Karpas-422 (cell line): Measurements from ENCODE around the gene ADAP1. TPM values are rescaled to one million over a fixed set of nuclear protein-coding genes. Genes with fewer than 3 reads are reported as not detected.

Experiments
- DNase-seq: peaks from one replicate; pipeline ENCODE4 v3.0.0-alpha.2; 2015
- H2AFZ ChIP-seq: fragments of 200-600 bp; sonication (generic); 2 replicates; pipeline ENCODE4 v1.6.1; 2014; ENCODE audit warnings: antibody characterized with exemption, low read length, mixed read lengths
- H3K27ac ChIP-seq: fragments of 200-600 bp; sonication (generic); 2 replicates; pipeline ENCODE4 v1.5.1; 2014; ENCODE audit warnings: mild to moderate bottlenecking, low read length, moderate library complexity
- H3K27me3 ChIP-seq: fragments of 200-600 bp; sonication (generic); 2 replicates; pipeline ENCODE4 v1.6.1; 2014; ENCODE audit warnings: low read length, mixed read lengths
- H3K36me3 ChIP-seq: fragments of 200-600 bp; sonication (generic); 2 replicates; pipeline ENCODE4 v1.6.1; 2014; ENCODE audit warnings: low read length, mixed read lengths; ENCODE audit not compliant: insufficient read depth
- H3K4me1 ChIP-seq: fragments of 200-600 bp; sonication (generic); 2 replicates; pipeline ENCODE4 v1.6.1; 2014; ENCODE audit warnings: mild to moderate bottlenecking, low read length, mixed read lengths
- H3K4me2 ChIP-seq: fragments of 200-600 bp; sonication (generic); 2 replicates; pipeline ENCODE4 v1.6.1; 2014; ENCODE audit warnings: low read length, low read depth, mild to moderate bottlenecking; ENCODE audit not compliant: poor library complexity, severe bottlenecking
- H3K4me3 ChIP-seq: fragments of 200-600 bp; sonication (generic); 2 replicates; pipeline ENCODE4 v1.5.1; 2014; ENCODE audit warnings: mild to moderate bottlenecking, antibody characterized with exemption, low read length, mixed read lengths
- H3K79me2 ChIP-seq: fragments of 200-600 bp; sonication (generic); 2 replicates; pipeline ENCODE4 v1.6.1; 2014; ENCODE audit warnings: mild to moderate bottlenecking, low read length, mixed read lengths
- H3K9ac ChIP-seq: fragments of 200-600 bp; sonication (generic); 2 replicates; pipeline ENCODE4 v1.6.0; 2014; ENCODE audit warnings: low read length
- H3K9me2 ChIP-seq: fragments of 200-600 bp; sonication (generic), shearing (Covaris generic); replicated peaks from 2 replicates; pipeline ENCODE4 v1.6.0; 2014; ENCODE audit warnings: mild to moderate bottlenecking, low read length, moderate library complexity; ENCODE audit not compliant: insufficient read depth
- H3K9me3 ChIP-seq: fragments of 300-700, 200-600 bp; sonication (generic); 2 replicates; pipeline ENCODE4 v1.6.1; 2014; ENCODE audit warnings: low read length, mixed read lengths
- H4K20me1 ChIP-seq: fragments of 200-600 bp; sonication (generic); 2 replicates; pipeline ENCODE4 v1.6.1; 2014; ENCODE audit warnings: mild to moderate bottlenecking, antibody characterized with exemption, low read length, low read depth; ENCODE audit not compliant: insufficient read depth
- total RNA-seq: library from RNA; depleted of rRNA; stranded (reverse); fragments of >200 nt; shearing (Covaris generic); gene quantifications from 2 replicates; pipeline ENCODE4 v1.2.3, GENCODE V29; 2014; ENCODE audit warnings: low replicate concordance

ADAP1 gene
- total RNA-seq, 1 experiment from 2014 or later = not detected

DNA sequence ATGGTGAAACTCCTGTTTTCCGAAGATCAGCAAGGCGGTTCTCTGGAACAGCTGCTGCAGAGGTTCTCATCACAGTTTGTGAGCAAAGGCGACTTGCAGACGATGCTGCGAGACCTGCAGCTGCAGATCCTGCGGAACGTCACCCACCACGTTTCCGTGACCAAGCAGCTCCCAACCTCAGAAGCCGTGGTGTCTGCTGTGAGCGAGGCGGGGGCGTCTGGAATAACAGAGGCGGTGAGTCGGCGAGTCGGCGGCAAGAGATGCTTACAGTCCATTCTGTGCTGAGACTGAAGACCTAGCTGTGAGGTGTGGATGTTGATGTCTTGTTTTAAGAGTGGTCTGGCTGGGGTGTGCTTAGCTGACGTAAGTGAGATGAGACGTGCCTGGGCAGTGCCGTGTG is 94.3 kb downstream of the ADAP1 start:
- Histone ChIP-seq H3K9ac (no peak overlapping the region), H3K36me3 (peaks cover 11% of the 10 kb centered on the region; the same call in 1 of the 2 replicates)

DNA sequence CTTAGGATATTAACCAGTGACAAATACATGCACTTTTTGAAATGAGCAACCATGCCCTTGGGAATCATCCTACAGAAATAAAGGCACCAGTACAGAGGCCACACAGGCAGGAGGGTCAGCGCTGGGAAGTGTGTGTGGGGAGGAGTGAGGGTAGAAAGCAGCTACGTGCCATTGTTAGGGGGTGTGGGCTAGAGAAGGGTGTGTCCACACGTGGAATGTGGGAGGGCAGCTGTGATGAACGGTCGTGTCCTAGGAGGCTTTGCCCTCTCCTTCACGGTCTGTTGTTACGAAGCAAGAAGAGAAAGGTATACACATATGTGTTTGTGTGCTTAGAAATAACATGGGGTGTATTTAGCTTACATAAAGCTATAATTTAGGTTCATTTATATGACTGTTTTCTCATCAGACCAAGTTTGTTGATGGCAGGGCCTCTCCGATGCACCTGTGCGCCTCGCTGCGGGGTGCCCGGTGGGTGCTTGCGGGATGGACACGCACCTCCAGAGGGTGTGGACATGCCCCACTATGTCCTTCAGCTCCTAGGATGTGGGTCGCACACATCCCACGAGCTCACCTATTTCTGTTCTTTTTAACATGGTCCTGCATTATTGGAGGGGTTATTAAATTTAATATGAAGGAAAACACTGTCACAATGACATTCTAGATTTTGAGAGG is 95.0 kb downstream of the ADAP1 start:
- Histone ChIP-seq H3K27me3 (no peaks in the 10 kb centered on the region), H3K79me2 (no peaks in the 10 kb centered on the region), H3K36me3 (peaks cover 11% of the 10 kb centered on the region; the same call in 1 of the 2 replicates), H4K20me1 (no peaks in the 10 kb centered on the region), H3K27ac (no peak overlapping the region), H3K4me2 (no peak overlapping the region), H3K9ac (no peak overlapping the region), H3K4me1 (no peaks in the 10 kb centered on the region), H3K4me3 (no peak overlapping the region), H3K9me2 (no peaks in the 10 kb centered on the region), H2AFZ (no peak overlapping the region), H3K9me3 (no peaks in the 10 kb centered on the region)
- DNase-seq = no peak

More for the DNA sequence above, 94.3 kb downstream of the ADAP1 start:
- H3K27ac ChIP-seq = no peak overlapping the region
- no peaks in the 10 kb centered on the region for H3K79me2 ChIP-seq
- H3K27me3 ChIP-seq = no peaks in the 10 kb centered on the region
- no peaks in the 10 kb centered on the region for H3K9me2 ChIP-seq
- no peaks in the 10 kb centered on the region for H3K4me1 ChIP-seq
- H3K9me3 ChIP-seq = no peaks in the 10 kb centered on the region
- no peak for DNase-seq
- no peak overlapping the region for H3K4me3 ChIP-seq
- no peak overlapping the region for H3K4me2 ChIP-seq
- H2AFZ ChIP-seq = no peak overlapping the region
- H4K20me1 ChIP-seq = no peaks in the 10 kb centered on the region

DNA sequence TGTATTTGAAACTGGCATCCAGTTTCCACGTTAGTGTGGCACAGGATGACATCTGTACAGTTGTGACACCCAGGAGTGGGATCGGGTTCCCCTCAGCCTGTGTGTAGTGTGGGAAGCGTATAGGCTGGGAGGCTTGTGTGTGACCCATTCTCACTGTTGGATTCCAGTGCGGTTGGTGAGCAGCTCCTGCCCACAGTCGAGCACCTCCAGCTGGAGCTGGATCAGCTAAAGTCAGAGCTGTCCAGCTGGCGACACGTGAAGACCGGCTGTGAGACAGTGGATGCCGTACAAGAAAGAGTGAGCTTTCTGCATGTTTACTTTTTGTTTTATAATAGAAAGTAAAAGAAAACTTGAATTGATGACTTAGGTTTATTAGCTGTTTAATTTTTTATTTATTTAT is 96.8 kb downstream of the ADAP1 start:
- Histone ChIP-seq H4K20me1 (no peaks in the 10 kb centered on the region), H3K4me1 (no peaks in the 10 kb centered on the region), H3K9me2 (no peaks in the 10 kb centered on the region), H3K4me2 (no peak overlapping the region), H3K36me3 (peaks cover 5% of the 10 kb centered on the region; the same call in 1 of the 2 replicates), H3K79me2 (no peaks in the 10 kb centered on the region), H3K27ac (no peak overlapping the region), H3K9me3 (no peaks in the 10 kb centered on the region), H3K27me3 (no peaks in the 10 kb centered on the region), H3K9ac (no peak overlapping the region), H3K4me3 (no peak overlapping the region), H2AFZ (no peak overlapping the region)
- DNase-seq = no peak

GRCh38 chr7:856444-857095 is 97.9 kb downstream of the ADAP1 start:
- Histone ChIP-seq H3K9me3 (no peaks in the 10 kb centered on the region), H3K9me2 (no peaks in the 10 kb centered on the region), H3K9ac (no peak overlapping the region), H3K79me2 (no peaks in the 10 kb centered on the region), H3K4me3 (no peak overlapping the region), H3K4me1 (no peaks in the 10 kb centered on the region), H2AFZ (no peak overlapping the region), H3K36me3 (no peaks in the 10 kb centered on the region; the same call in 1 of the 2 replicates), H3K27ac (no peak overlapping the region), H3K27me3 (no peaks in the 10 kb centered on the region), H3K4me2 (no peak overlapping the region), H4K20me1 (no peaks in the 10 kb centered on the region)
- no peak for DNase-seq

DNA sequence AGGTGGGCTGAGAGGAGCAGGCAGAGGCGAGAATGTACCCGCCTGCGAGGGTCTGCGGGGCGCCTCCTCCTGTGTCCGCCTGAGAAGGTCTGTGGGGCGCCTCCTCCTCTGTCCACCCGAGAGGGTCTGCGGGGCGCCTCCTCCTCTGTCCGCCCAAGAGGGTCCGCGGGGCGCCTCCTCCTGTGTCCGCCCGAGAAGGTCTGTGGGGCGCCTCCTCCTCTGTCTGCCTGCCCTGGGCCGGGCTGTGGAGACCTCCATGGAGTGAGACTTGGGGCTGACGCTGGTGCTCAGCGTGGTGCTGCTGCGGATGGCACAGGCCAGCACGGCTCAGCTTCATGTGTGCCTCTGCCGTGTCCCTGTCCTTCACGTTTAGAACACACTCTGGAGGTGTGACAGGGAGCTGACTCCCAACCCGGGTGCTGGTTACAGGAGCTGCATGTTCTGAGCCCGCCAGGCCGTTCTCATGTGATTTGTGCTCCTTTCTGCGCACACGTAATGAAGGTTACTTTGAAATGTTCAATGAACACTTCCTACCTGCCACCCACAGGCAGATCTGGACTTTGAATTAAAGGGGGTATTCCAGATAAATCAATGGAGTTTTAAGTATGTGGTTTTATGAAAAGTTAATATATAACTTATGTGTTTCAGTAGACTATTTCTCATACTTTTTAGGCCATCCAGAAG is 98.7 kb downstream of the ADAP1 start:
- Histone ChIP-seq H3K4me3 (no peak overlapping the region), H3K36me3 (no peaks in the 10 kb centered on the region; the same call in 1 of the 2 replicates), H3K79me2 (no peaks in the 10 kb centered on the region; the same call in 1 of the 2 replicates), H3K27ac (no peak overlapping the region), H2AFZ (no peak overlapping the region), H3K9me2 (no peaks in the 10 kb centered on the region), H3K4me2 (no peak overlapping the region), H3K27me3 (no peaks in the 10 kb centered on the region), H3K4me1 (no peaks in the 10 kb centered on the region), H4K20me1 (no peaks in the 10 kb centered on the region), H3K9me3 (no peaks in the 10 kb centered on the region), H3K9ac (no peak overlapping the region)
- no peak for DNase-seq

- H2AFZ ChIP-seq = no peak overlapping the region
- no peaks in the 10 kb centered on the region; the same call in 1 of the 2 replicates for H3K79me2 ChIP-seq
- no peak overlapping the region for H3K4me3 ChIP-seq
- H3K27me3 ChIP-seq = no peaks in the 10 kb centered on the region
- no peak overlapping the region for H3K9ac ChIP-seq
- H3K4me1 ChIP-seq = no peaks in the 10 kb centered on the region
- H4K20me1 ChIP-seq = no peaks in the 10 kb centered on the region
- H3K4me2 ChIP-seq = no peak overlapping the region
- H3K9me2 ChIP-seq = no peaks in the 10 kb centered on the region
- H3K36me3 ChIP-seq = no peaks in the 10 kb centered on the region; the same call in 1 of the 2 replicates
- no peak for DNase-seq
- H3K9me3 ChIP-seq = no peaks in the 10 kb centered on the region
- no peak overlapping the region for H3K27ac ChIP-seq
Observed at GRCh38 chr7:854118-854775, 100.2 kb downstream of the ADAP1 start.

GRCh38 chr7:853366-854117 is 100.9 kb downstream of the ADAP1 start:
- Histone ChIP-seq H3K27me3 (no peaks in the 10 kb centered on the region), H3K4me1 (no peaks in the 10 kb centered on the region), H3K36me3 (no peaks in the 10 kb centered on the region; the same call in 1 of the 2 replicates), H4K20me1 (no peaks in the 10 kb centered on the region), H3K9me2 (no peaks in the 10 kb centered on the region), H3K27ac (no peak overlapping the region), H3K79me2 (no peaks in the 10 kb centered on the region; the same call in 1 of the 2 replicates), H3K4me3 (no peak overlapping the region), H3K9me3 (no peaks in the 10 kb centered on the region), H3K4me2 (no peak overlapping the region), H2AFZ (no peak overlapping the region), H3K9ac (no peak overlapping the region)
- DNase-seq = no peak
